ENCODE data around the gene SLC44A3. TPM values are rescaled to one million over a fixed set of nuclear protein-coding genes. Genes with fewer than 3 reads are reported as not detected.

SLC44A3 gene
- polyA plus RNA-seq, 1 of the 3 experiments (the other 2 are of a cell fraction): 2.6 TPM

DNA sequence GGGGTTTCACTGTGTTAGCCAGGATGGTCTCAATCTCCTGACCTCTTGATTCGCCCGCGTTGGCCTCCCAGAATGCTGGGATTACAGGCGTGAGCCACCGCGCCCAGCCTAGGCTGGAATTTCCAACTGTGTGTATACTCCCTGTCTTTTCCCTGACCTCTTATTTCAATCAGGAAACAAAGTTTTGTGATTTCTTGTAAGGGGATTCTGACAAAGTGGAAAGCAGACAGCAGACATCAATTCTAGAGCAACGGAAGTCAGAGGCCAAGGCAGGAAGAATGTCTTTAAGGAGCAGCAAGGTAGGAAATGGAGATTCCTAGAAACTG, 36.0 kb upstream of the SLC44A3 start:
- Histone ChIP-seq H3K4me3 (ENCODE audit: low read depth in 2 of 2, low read length in 1 of 2) (no peak overlapping the region), H3K27me3 (ENCODE audit: insufficient read depth) (no peaks in the 10 kb centered on the region), H3K9me3 (no peaks in the 10 kb centered on the region), H2AFZ (ENCODE audit: low read depth) (no peak overlapping the region), H3K27ac (ENCODE audit: low read depth in 2 of 2, low read length in 1 of 2) (peak overlapping the region in 1 of 2 experiments; percentile 45; a peak in 1 of 4 replicates), H3K9me2 (no peaks in the 10 kb centered on the region), H4K20me1 (ENCODE audit: insufficient read depth) (no peaks in the 10 kb centered on the region), H3K4me1 (ENCODE audit: control insufficient read depth in 1 of 2, insufficient read depth in 2 of 2, low read depth in 1 of 2, low read length in 1 of 2) (peaks cover 10 to 11% of the 10 kb centered on the region in 2 experiments; a peak in 1 of 4 replicates), H3K4me2 (no peak overlapping the region), H3K79me2 (ENCODE audit: insufficient read depth) (no peaks in the 10 kb centered on the region), H3F3A (replicated peaks; ENCODE audit: insufficient read depth) (no peaks in the 10 kb centered on the region), H3K9ac (no peak overlapping the region), H3K36me3 (replicated peaks in 1 of 2; ENCODE audit: control insufficient read depth in 1 of 2, insufficient read depth in 2 of 2, low read length in 1 of 2) (no peaks in the 10 kb centered on the region)
- ChIA-PET POLR2A (no interaction called here), CTCF (no interaction called here)
- TF ChIP-seq NFIC (IDR thresholded peaks at IDR 0.05; ENCODE audit: borderline replicate concordance) (no peak), POLR2AphosphoS5 (IDR thresholded peaks at IDR 0.05; ENCODE audit: low read depth, low read length) (no peak), FOSL2 (IDR thresholded peaks at IDR 0.05; ENCODE audit: borderline replicate concordance, low read depth) (no peak), CHD2 (IDR thresholded peaks at IDR 0.05; ENCODE audit: low read length, partially characterized antibody) (no peak), FOXM1 (IDR thresholded peaks at IDR 0.05; ENCODE audit: low read depth) (no peak), MEF2A (IDR thresholded peaks at IDR 0.05; ENCODE audit: borderline replicate concordance, low read depth) (no peak), RAD21 (IDR thresholded peaks at IDR 0.05; ENCODE audit: low read length) (no peak), JUND (IDR thresholded peaks at IDR 0.05) (no peak), USF2 (IDR thresholded peaks at IDR 0.05; ENCODE audit: borderline replicate concordance, low read depth, low read length) (no peak), MAX (IDR thresholded peaks at IDR 0.05; ENCODE audit: low read depth) (no peak), ELF1 (IDR thresholded peaks at IDR 0.05) (no peak)
- TF ChIP-seq, protein P1, sequence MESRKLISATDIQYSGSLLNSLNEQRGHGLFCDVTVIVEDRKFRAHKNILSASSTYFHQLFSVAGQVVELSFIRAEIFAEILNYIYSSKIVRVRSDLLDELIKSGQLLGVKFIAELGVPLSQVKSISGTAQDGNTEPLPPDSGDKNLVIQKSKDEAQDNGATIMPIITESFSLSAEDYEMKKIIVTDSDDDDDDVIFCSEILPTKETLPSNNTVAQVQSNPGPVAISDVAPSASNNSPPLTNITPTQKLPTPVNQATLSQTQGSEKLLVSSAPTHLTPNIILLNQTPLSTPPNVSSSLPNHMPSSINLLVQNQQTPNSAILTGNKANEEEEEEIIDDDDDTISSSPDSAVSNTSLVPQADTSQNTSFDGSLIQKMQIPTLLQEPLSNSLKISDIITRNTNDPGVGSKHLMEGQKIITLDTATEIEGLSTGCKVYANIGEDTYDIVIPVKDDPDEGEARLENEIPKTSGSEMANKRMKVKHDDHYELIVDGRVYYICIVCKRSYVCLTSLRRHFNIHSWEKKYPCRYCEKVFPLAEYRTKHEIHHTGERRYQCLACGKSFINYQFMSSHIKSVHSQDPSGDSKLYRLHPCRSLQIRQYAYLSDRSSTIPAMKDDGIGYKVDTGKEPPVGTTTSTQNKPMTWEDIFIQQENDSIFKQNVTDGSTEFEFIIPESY (IDR thresholded peaks at IDR 0.05; ENCODE audit: borderline replicate concordance, low read depth): no peak
- WGBS (ENCODE audit: low lambda C conversion rate): 98% methylated on average over 7 of the region's 7 CpGs
- DNase-seq: no peak

- Histone ChIP-seq H3F3A (replicated peaks; ENCODE audit: insufficient read depth) (peaks cover 9% of the 10 kb centered on the region), H3K4me2 (no peak overlapping the region), H3K9me3 (no peaks in the 10 kb centered on the region), H3K9ac (no peak overlapping the region), H4K20me1 (ENCODE audit: insufficient read depth) (no peaks in the 10 kb centered on the region), H3K4me3 (ENCODE audit: low read depth in 2 of 2, low read length in 1 of 2) (no peak overlapping the region), H3K36me3 (replicated peaks in 1 of 2; ENCODE audit: control insufficient read depth in 1 of 2, insufficient read depth in 2 of 2, low read length in 1 of 2) (no peaks in the 10 kb centered on the region), H2AFZ (ENCODE audit: low read depth) (no peak overlapping the region), H3K9me2 (no peaks in the 10 kb centered on the region), H3K27me3 (ENCODE audit: insufficient read depth) (no peaks in the 10 kb centered on the region), H3K4me1 (ENCODE audit: control insufficient read depth in 1 of 2, insufficient read depth in 2 of 2, low read depth in 1 of 2, low read length in 1 of 2) (peaks cover 9 to 10% of the 10 kb centered on the region in 2 experiments; a peak in 3 of 4 replicates), H3K79me2 (ENCODE audit: insufficient read depth) (no peaks in the 10 kb centered on the region), H3K27ac (ENCODE audit: low read depth in 2 of 2, low read length in 1 of 2) (no peak overlapping the region)
- WGBS (ENCODE audit: low lambda C conversion rate): 83% methylated on average over 1 of the region's 1 CpG
- POLR2A ChIA-PET: no interaction called here
- no peak for DNase-seq
- TF ChIP-seq EP300 (IDR thresholded peaks at IDR 0.05; ENCODE audit: borderline replicate concordance in 1 of 2, low read depth in 1 of 2, low read length in 1 of 2) (no peak), POLR2AphosphoS5 (IDR thresholded peaks at IDR 0.05; ENCODE audit: low read depth, low read length) (no peak), NFIC (IDR thresholded peaks at IDR 0.05; ENCODE audit: borderline replicate concordance) (no peak), TCF12 (IDR thresholded peaks at IDR 0.05) (peak; percentile 13; the same call in 1 of the 2 replicates), CTCF (IDR thresholded peaks at IDR 0.05) (no peak)
- TF ChIP-seq, protein P1 (IDR thresholded peaks at IDR 0.05; ENCODE audit: borderline replicate concordance, low read depth): no peak
- CTCF ChIA-PET: interaction anchor here (0.8 kb wide), 1 partner anchor 17 kb away, joined by 3 read pairs; no protein-coding TSS in a partner anchor
These were observed 32.5 kb upstream of the SLC44A3 start for GRCh38 chr1:94787691-94788090.

Data from SK-N-SH (cell line).